HCT116 (cell line): Measurements from ENCODE around the gene HBG2. TPM values are rescaled to one million over a fixed set of nuclear protein-coding genes. Genes with fewer than 3 reads are reported as not detected.
A peak's percentile ranks its signal among the peaks of the same experiment; 100 is the strongest.
"Not testable (repeated sequence)": the region's sequence is repeated elsewhere in the genome, so short reads cannot be mapped to it uniquely, and the experiment has no call there.

Source experiments
- ATAC-seq: fragments of 200-7000 bp; cut with Tn5 transposase; 2 replicates; pipeline ENCODE4 v1.9.1; 2020; ENCODE audit warnings: mild to moderate bottlenecking, moderate library complexity
- Bru-seq: library from RNA; stranded (reverse); fragments of 400-500 nt; gene quantifications from one replicate; lab custom pipeline; 2021; lab: Mats Ljungman, UMichigan
- BruChase-seq, 2 experiments: library from RNA; stranded (reverse); fragments of 400-500 nt; gene quantifications; one replicate each; lab custom pipeline; 2021; lab: Mats Ljungman, UMichigan
- BruUV-seq: library from RNA; stranded (reverse); fragments of 400-500 nt; replicated peaks from 2 replicates; lab custom pipeline; 2021; lab: Mats Ljungman, UMichigan
- CTCF ChIA-PET: fragments of 300-600 bp; sonication (Branson Sonifier 250); formaldehyde crosslinking; loops from one replicate; lab custom pipeline; 2021; ENCODE audit warnings: antibody characterized with exemption; lab: Charles Lee
- POLR2A ChIA-PET: fragments of 300-600, 350-600 bp; sonication (Branson Sonifier 250); formaldehyde crosslinking; loops from one replicate; lab custom pipeline; 2021; ENCODE audit warnings: antibody characterized with exemption; lab: Charles Lee
- RAD21 ChIA-PET, 2 experiments: fragments of 300-600 bp; sonication (Branson Sonifier 250); formaldehyde crosslinking; loops; one replicate each; lab custom pipeline; 2023; ENCODE audit warnings: low total read pairs in 2 of 2; ENCODE audit not compliant: uncharacterized antibody in 2 of 2, unreplicated experiment in 2 of 2, low non-redundant PET in 1 of 2; lab: Charles Lee
- DNase-seq: peaks from one replicate; pipeline ENCODE4 v3.0.0-alpha.2; 2010; ENCODE audit warnings: low read depth, low spot score
- H2AFZ ChIP-seq: fragments of 200-600 bp; shearing (Covaris generic), sonication (generic); 2 replicates; pipeline ENCODE4 v1.6.1; 2017; ENCODE audit warnings: low read depth, mixed run types, mixed read lengths, antibody characterized with exemption, low read length; ENCODE audit not compliant: poor library complexity, severe bottlenecking
- H3K27ac ChIP-seq: 2 replicates; pipeline ENCODE4 v1.5.1; 2012; ENCODE audit warnings: low read depth, low read length
- H3K27me3 ChIP-seq: fragments of 200-600 bp; sonication (generic); 2 replicates; pipeline ENCODE4 v1.6.1; 2016; ENCODE audit warnings: mixed run types, low read length, mixed read lengths; ENCODE audit not compliant: insufficient read depth
- H3K36me3 ChIP-seq, 2 experiments: fragments of 200-500 bp in 1 of 2; fragments of 200-600 bp in 1 of 2; sonication (Bioruptor generic) in 1 of 2; sonication (generic) in 1 of 2; 2 replicates each; pipeline versions ENCODE4 v1.5.1 to v1.6.1; 2014 to 2016; ENCODE audit warnings: low read length in 2 of 2, inconsistent platforms in 1 of 2, mixed read lengths in 1 of 2, mixed run types in 1 of 2; ENCODE audit not compliant: insufficient read depth in 2 of 2, control insufficient read depth in 1 of 2
- H3K4me1 ChIP-seq, 2 experiments: fragments of 200-600 bp in 1 of 2; sonication (generic) in 1 of 2; 2 replicates each; pipeline versions ENCODE4 v1.5.1 to v1.6.1; 2012 to 2017; ENCODE audit warnings: low read length in 2 of 2, inconsistent platforms in 1 of 2, mild to moderate bottlenecking in 1 of 2, mixed read lengths in 1 of 2, mixed run types in 1 of 2, moderate library complexity in 1 of 2; ENCODE audit not compliant: insufficient read depth in 2 of 2, control insufficient read depth in 1 of 2
- H3K4me2 ChIP-seq: fragments of 200-600 bp; sonication (generic); 2 replicates; pipeline ENCODE4 v1.6.1; 2017; ENCODE audit warnings: mixed run types, low read length, mixed read lengths
- H3K4me3 ChIP-seq, 2 experiments: fragments of 200-600 bp in 1 of 2; sonication (generic) in 1 of 2; replicated peaks in 1 of 2; 2 replicates each; pipeline ENCODE4 v1.5.1; 2011 to 2016; ENCODE audit warnings: low read length in 2 of 2, control low read depth in 1 of 2, low read depth in 1 of 2, mild to moderate bottlenecking in 1 of 2, mixed read lengths in 1 of 2, mixed run types in 1 of 2
- H3K79me2 ChIP-seq: fragments of 200-600 bp; sonication (generic); 2 replicates; pipeline ENCODE4 v1.6.1; 2017; ENCODE audit warnings: mild to moderate bottlenecking, mixed run types, low read length, moderate library complexity, mixed read lengths; ENCODE audit not compliant: insufficient read depth
- H3K9ac ChIP-seq: fragments of 200-600 bp; sonication (generic); 2 replicates; pipeline ENCODE4 v1.6.1; 2016; ENCODE audit warnings: low read length, mixed read lengths
- H3K9me2 ChIP-seq: fragments of 200-600 bp; sonication (generic), shearing (Covaris generic); 2 replicates; pipeline ENCODE4 v1.6.1; 2017; ENCODE audit warnings: mixed run types, mild to moderate bottlenecking, moderate library complexity; ENCODE audit not compliant: insufficient read depth
- H3K9me3 ChIP-seq, 2 experiments: fragments of 200-500 bp in 1 of 2; fragments of 200-600 bp in 1 of 2; sonication (Bioruptor generic) in 1 of 2; sonication (generic) in 1 of 2; 2 replicates each; pipeline ENCODE4 v1.6.1; 2014 to 2017; ENCODE audit warnings: low read length in 2 of 2, mixed read lengths in 2 of 2, inconsistent platforms in 1 of 2, low read depth in 1 of 2, mild to moderate bottlenecking in 1 of 2, mixed run types in 1 of 2, moderate library complexity in 1 of 2; ENCODE audit not compliant: control insufficient read depth in 1 of 2, insufficient read depth in 1 of 2
- H4K20me1 ChIP-seq: fragments of 200-600 bp; sonication (generic), shearing (Covaris generic); 2 replicates; pipeline ENCODE4 v1.6.1; 2017; ENCODE audit warnings: mixed run types, mild to moderate bottlenecking, moderate library complexity; ENCODE audit not compliant: insufficient read depth
- ELF1 ChIP-seq: IDR thresholded peaks from 2 replicates; pipeline ENCODE4 v1.6.1; 2012; ENCODE audit warnings: low read depth, borderline replicate concordance
- RAD21 ChIP-seq: IDR thresholded peaks from 2 replicates; pipeline ENCODE4 v1.6.1; 2012; ENCODE audit warnings: low read depth, mild to moderate bottlenecking
- YY1 ChIP-seq: IDR thresholded peaks from 2 replicates; pipeline ENCODE4 v1.6.1; 2011; ENCODE audit warnings: low read length, low read depth, moderate library complexity, mild to moderate bottlenecking; ENCODE audit not compliant: insufficient replicate concordance; ENCODE audit errors: extremely low read depth
- intact Hi-C: fragments of 100-400 bp; cut with micrococcal nuclease; formaldehyde crosslinking; loops from 2 replicates; pipeline ENCODE4 v1.10.0; 2022
- long read RNA-seq: library from polyadenylated mRNA; unstranded; transcript quantifications from one replicate; pipeline ENCODE4 v2.0.0, GENCODE V29; 2021; ENCODE audit not compliant: unreplicated experiment
- polyA plus RNA-seq: library from polyadenylated mRNA; unstranded; fragments of >200 nt; gene quantifications from 2 replicates; pipeline ENCODE4 v1.2.1, GENCODE V29; 2012; ENCODE audit warnings: missing spikeins
- total RNA-seq: library from RNA; stranded (reverse); gene quantifications from one replicate; pipeline ENCODE4 v1.2.1, GENCODE V29; 2021; ENCODE audit not compliant: unreplicated experiment

Gene HBG2
- 48.1 TPM for total RNA-seq
- 11.1 and 13.3 TPM in 2 replicates for polyA plus RNA-seq
- Bru-seq, nascent RNA: percentile 100 among the genes with signal in this experiment
- BruChase-seq, experiment 1, labeled RNA remaining after a 6-hour chase: percentile 99 among the genes with signal in this experiment
- percentile 100 among the genes with signal in this experiment for BruChase-seq, experiment 2, labeled RNA remaining after a 2-hour chase
- long read RNA-seq: 0 reads

DNA sequence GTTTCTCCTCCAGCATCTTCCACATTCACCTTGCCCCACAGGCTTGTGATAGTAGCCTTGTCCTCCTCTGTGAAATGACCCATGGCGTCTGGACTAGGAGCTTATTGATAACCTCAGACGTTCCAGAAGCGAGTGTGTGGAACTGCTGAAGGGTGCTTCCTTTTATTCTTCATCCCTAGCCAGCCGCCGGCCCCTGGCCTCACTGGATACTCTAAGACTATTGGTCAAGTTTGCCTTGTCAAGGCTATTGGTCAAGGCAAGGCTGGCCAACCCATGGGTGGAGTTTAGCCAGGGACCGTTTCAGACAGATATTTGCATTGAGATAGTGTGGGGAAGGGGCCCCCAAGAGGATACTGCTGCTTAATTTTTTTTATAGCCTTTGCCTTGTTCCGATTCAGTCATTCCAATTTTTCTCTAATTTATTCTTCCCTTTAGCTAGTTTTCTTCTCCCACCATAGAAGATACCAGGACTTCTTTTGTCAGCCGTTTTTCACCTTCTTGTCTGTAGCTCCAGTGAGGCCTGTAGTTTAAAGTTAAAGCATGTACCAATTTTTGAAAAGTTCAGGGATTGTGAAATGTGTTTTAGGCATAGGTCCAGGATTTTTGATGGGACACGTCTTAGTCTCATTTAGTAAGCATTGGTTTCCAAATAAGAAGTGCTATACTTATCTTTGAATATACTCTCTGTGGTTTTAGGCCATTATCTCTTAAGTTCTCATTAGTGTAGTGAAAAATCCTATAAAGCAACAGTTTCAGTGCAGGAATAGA lies at the start of gene HBG2:
Gene HBG2, minus strand, starts transcription at position 136 of the 768 bp plus-strand sequence. Its CDS starts 53 bp downstream, at position 83.
- H3K36me3 ChIP-seq, H3K4me2 ChIP-seq, RAD21 ChIA-PET, H4K20me1 ChIP-seq, H3K9me2 ChIP-seq, POLR2A ChIA-PET, ATAC-seq, H3K9ac ChIP-seq, DNase-seq, H3K4me1 ChIP-seq, H3K4me3 ChIP-seq, CTCF ChIA-PET, BruUV-seq, H3K9me3 ChIP-seq, H3K27ac ChIP-seq, intact Hi-C loops, H2AFZ ChIP-seq, H3K79me2 ChIP-seq: not testable (repeated sequence)
- H3K27me3 ChIP-seq: peaks cover 13% of the 10 kb centered on the region; the same call in 1 of the 2 replicates

DNA sequence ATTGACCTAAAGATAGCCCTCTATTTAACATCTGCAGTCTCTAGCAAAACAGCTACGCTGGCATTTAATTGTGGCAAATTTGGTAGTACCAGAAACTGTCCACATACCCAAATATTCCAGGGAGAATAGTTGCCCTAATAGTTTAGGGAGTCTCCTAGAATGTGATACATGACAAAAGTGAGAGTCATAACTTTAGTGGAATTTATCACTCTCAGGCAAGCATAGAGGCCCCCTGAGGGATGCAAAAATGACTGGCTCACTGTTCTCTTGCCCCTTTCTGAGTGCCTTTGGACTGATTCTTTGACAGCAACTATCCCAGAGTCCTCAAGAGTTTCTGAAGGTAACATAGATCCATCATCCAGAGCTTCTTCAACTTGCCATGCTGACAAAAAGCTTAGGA lies 49.5 kb upstream of the HBG2 start:
- BruUV-seq: no TSS peak

More for the DNA sequence above, 49.5 kb upstream of the HBG2 start:
- no peaks in the 10 kb centered on the region for H3K9me2 ChIP-seq
- POLR2A ChIA-PET: no interaction called here
- H4K20me1 ChIP-seq: no peaks in the 10 kb centered on the region
- no peak overlapping the region for H3K9ac ChIP-seq
- peaks cover 7 to 26% of the 10 kb centered on the region in 2 experiments; a peak in 2 of 4 replicates for H3K36me3 ChIP-seq
- DNase-seq (no peak), ATAC-seq (no peak)
- H3K4me2 ChIP-seq: no peak overlapping the region
- H3K9me3 ChIP-seq: no peaks in the 10 kb centered on the region
- intact Hi-C loops: no loop called here
- no peaks in the 10 kb centered on the region for H3K79me2 ChIP-seq
- TF ChIP-seq RAD21 (no peak), YY1 (no peak), ELF1 (no peak)
- H3K4me3 ChIP-seq: no peak overlapping the region
- no peak overlapping the region for H3K27ac ChIP-seq
- H3K4me1 ChIP-seq: no peaks in the 10 kb centered on the region
- RAD21 ChIA-PET: no interaction called here
- CTCF ChIA-PET: no interaction called here
- no peaks in the 10 kb centered on the region for H3K27me3 ChIP-seq
- no peak overlapping the region for H2AFZ ChIP-seq
